K562 (cell line): ENCODE data around the gene MAP3K4. TPM values are rescaled to one million over a fixed set of nuclear protein-coding genes. Genes with fewer than 3 reads are reported as not detected.

Experiments
- ATAC-seq: fragments of 200-7000 bp; cut with Tn5 transposase; 3 replicates; pipeline ENCODE4 v1.9.1; 2020; ENCODE audit warnings: moderate library complexity
- BruUV-seq: library from RNA; stranded (reverse); fragments of 400-500 nt; replicated peaks from 2 replicates; lab custom pipeline; 2021; lab: Mats Ljungman, UMichigan
- CTCF ChIA-PET: fragments of 300-600 bp; formaldehyde crosslinking; extraction: SDS; loops from one replicate; lab custom pipeline; 2021; ENCODE audit warnings: low intra/inter-chr PET ratio; lab: Yijun Ruan, JAX
- POLR2A ChIA-PET: fragments of 300-600, 350-650 bp; sonication (Branson Sonifier 250); formaldehyde crosslinking; extraction: SDS; loops from one replicate; lab custom pipeline; 2021; ENCODE audit warnings: antibody characterized with exemption, inconsistent platforms; lab: Yijun Ruan, JAX
- DNase-seq, 4 experiments: peaks; one replicate each; pipeline versions ENCODE4 v3.0.0 to v3.0.0-alpha.2; 2011 to 2018; ENCODE audit warnings: low spot score in 3 of 4, mixed read lengths in 3 of 4; ENCODE audit errors: extremely low read depth in 1 of 4
- FAIRE-seq: peaks from 2 replicates; lab custom pipeline; 2011; peaks lifted over from hg19 to GRCh38; lab: Jason Lieb, UNC
- H2AFZ ChIP-seq: 2 replicates; pipeline ENCODE4 v1.6.0; 2011; ENCODE audit warnings: low read depth, low read length, control low read depth, inconsistent platforms
- H3K27ac ChIP-seq: fragments of 200-600 bp; 3 replicates; pipeline ENCODE4 v1.8.0; 2011; ENCODE audit warnings: low read depth, mild to moderate bottlenecking, control low read depth, inconsistent platforms, low read length, moderate library complexity, mixed read lengths; ENCODE audit errors: extremely low read depth
- H3K27me3 ChIP-seq, 2 experiments: fragments of 300-600 bp in 1 of 2; 2 replicates in 1 of 2; 3 replicates in 1 of 2; pipeline versions ENCODE4 v1.6.0 to v1.8.0; 2011; ENCODE audit warnings: inconsistent platforms in 2 of 2, low read length in 2 of 2, mild to moderate bottlenecking in 1 of 2, mixed read lengths in 1 of 2, moderate library complexity in 1 of 2; ENCODE audit not compliant: control insufficient read depth in 2 of 2, insufficient read depth in 2 of 2
- H3K36me3 ChIP-seq: fragments of 300-600 bp; 3 replicates; pipeline ENCODE4 v1.8.0; 2011; ENCODE audit warnings: mild to moderate bottlenecking, low read length, inconsistent platforms; ENCODE audit not compliant: control insufficient read depth, insufficient read depth
- H3K4me1 ChIP-seq, 2 experiments: fragments of 200-600 bp in 1 of 2; replicated peaks in 1 of 2; 2 replicates in 1 of 2; 3 replicates in 1 of 2; pipeline versions ENCODE4 v1.5.1 to v1.8.0; 2011; ENCODE audit warnings: inconsistent platforms in 2 of 2, low read length in 2 of 2, mild to moderate bottlenecking in 1 of 2, mixed read lengths in 1 of 2, moderate library complexity in 1 of 2; ENCODE audit not compliant: control insufficient read depth in 2 of 2, insufficient read depth in 2 of 2
- H3K4me2 ChIP-seq: 2 replicates; pipeline ENCODE4 v1.6.1; 2011; ENCODE audit warnings: low read length, control low read depth, inconsistent platforms, mixed read lengths; ENCODE audit not compliant: insufficient read depth
- H3K4me3 ChIP-seq: fragments of 200-600 bp; sonication (generic), shearing (Covaris generic); 2 replicates; pipeline ENCODE4 v1.5.1; 2016; ENCODE audit warnings: control low read depth, inconsistent platforms
- H3K79me2 ChIP-seq: fragments of 200-600 bp; 3 replicates; pipeline ENCODE4 v1.8.0; 2011; ENCODE audit warnings: low read length, inconsistent platforms; ENCODE audit not compliant: control insufficient read depth, insufficient read depth
- H3K9ac ChIP-seq, 2 experiments: 2 replicates each; pipeline versions ENCODE4 v1.6.0 to v1.6.1; 2011; ENCODE audit warnings: low read depth in 2 of 2, low read length in 2 of 2, control low read depth in 1 of 2, inconsistent platforms in 1 of 2, mild to moderate bottlenecking in 1 of 2, mixed read lengths in 1 of 2; ENCODE audit not compliant: insufficient read depth in 1 of 2
- H3K9me1 ChIP-seq: one replicate; pipeline ENCODE4 v1.6.0; 2011; ENCODE audit warnings: inconsistent platforms, mild to moderate bottlenecking, low read length, moderate library complexity; ENCODE audit not compliant: control insufficient read depth, insufficient read depth
- H3K9me3 ChIP-seq: replicated peaks from 2 replicates; pipeline ENCODE4 v1.5.1; 2011; ENCODE audit warnings: low read depth, low read length, inconsistent platforms; ENCODE audit not compliant: control insufficient read depth, insufficient read depth
- H4K20me1 ChIP-seq: replicated peaks from 2 replicates; pipeline ENCODE4 v1.6.1; 2011; ENCODE audit warnings: low read length, inconsistent platforms, mixed read lengths; ENCODE audit not compliant: control insufficient read depth, insufficient read depth
- ARID1B ChIP-seq: fragments of 450-650 bp; IDR thresholded peaks from 2 replicates; pipeline ENCODE4 v1.6.1; 2016; ENCODE audit warnings: antibody characterized with exemption, mild to moderate bottlenecking, inconsistent platforms
- CC2D1A ChIP-seq: fragments of 450-650 bp; IDR thresholded peaks from 2 replicates; pipeline ENCODE4 v1.6.1; 2017; ENCODE audit warnings: mild to moderate bottlenecking
- CTCF ChIP-seq, 3 experiments: IDR thresholded peaks in 2 of 3; conservative IDR thresholded peaks in 1 of 3; 2 replicates each; pipeline ENCODE4 v1.5.1; 2011 to 2012; ENCODE audit warnings: low read length in 3 of 3, mild to moderate bottlenecking in 3 of 3, control low read depth in 2 of 3, improper control_type of control experiment in 1 of 3, inconsistent platforms in 1 of 3, low read depth in 1 of 3, mixed read lengths in 1 of 3, moderate library complexity in 1 of 3; ENCODE audit not compliant: insufficient read depth in 2 of 3
- GATA2 ChIP-seq: sonication (generic); formaldehyde crosslinking; IDR thresholded peaks from 2 replicates; pipeline ENCODE4 v1.4.0; 2020; ENCODE audit warnings: mild to moderate bottlenecking, missing genetic modification reagents
- GATAD2A ChIP-seq: fragments of 450-650 bp; IDR thresholded peaks from 2 replicates; pipeline ENCODE4 v1.6.1; 2017
- MTA2 ChIP-seq: fragments of 450-650 bp; IDR thresholded peaks from 2 replicates; pipeline ENCODE4 v1.6.1; 2016; ENCODE audit warnings: low read depth
- NFATC3 ChIP-seq: fragments of 450-650 bp; IDR thresholded peaks from 2 replicates; pipeline ENCODE4 v1.6.1; 2017; ENCODE audit warnings: mild to moderate bottlenecking
- NR4A1 ChIP-seq, 2 experiments: fragments of 250-450 bp in 1 of 2; fragments of 450-650 bp in 1 of 2; sonication (Bioruptor Pico) in 1 of 2; IDR thresholded peaks; 2 replicates each; pipeline versions ENCODE4 v1.4.0 to v1.6.1; 2016 to 2020; ENCODE audit warnings: mild to moderate bottlenecking in 2 of 2, missing compliant biosample characterization in 1 of 2, missing genetic modification characterization in 1 of 2, moderate library complexity in 1 of 2
- SRSF7 ChIP-seq: fragments of 200-400 bp; formaldehyde crosslinking; optimal IDR thresholded peaks from 2 replicates; pipeline ENCODE3; 2017; ENCODE audit warnings: mild to moderate bottlenecking, low read depth, low read length
- STAT5A ChIP-seq: IDR thresholded peaks from 2 replicates; pipeline ENCODE4 v1.6.1; 2012; ENCODE audit warnings: low read length, inconsistent platforms, borderline replicate concordance
- STAT5B ChIP-seq: fragments of 250-450 bp; sonication (Bioruptor Pico); IDR thresholded peaks from 2 replicates; pipeline ENCODE4 v1.8.0; 2021; ENCODE audit warnings: mild to moderate bottlenecking, inconsistent platforms
- ZC3H8 ChIP-seq: fragments of 450-650 bp; IDR thresholded peaks from 2 replicates; pipeline ENCODE4 v1.6.1; 2017
- ZNF347 ChIP-seq: fragments of 450-650 bp; formaldehyde crosslinking; IDR thresholded peaks from 2 replicates; pipeline ENCODE4 v1.4.0; 2020; ENCODE audit warnings: low read depth, mild to moderate bottlenecking, moderate library complexity
- WGBS: fragments of 100-300 bp; shearing (Covaris generic); methylation state at CpG from one replicate; pipeline ENCODE4 v1.1.6; 2016; ENCODE audit warnings: low coverage, mixed read lengths; ENCODE audit not compliant: insufficient coverage; ENCODE audit errors: missing lambda C conversion rate; 5-methylcytosine and 5-hydroxymethylcytosine counted together
- in situ Hi-C: fragments of 300-500 bp; cut with MboI; formaldehyde crosslinking; loops from 4 replicates; pipeline ENCODE4 v1.15.0; 2018; ENCODE audit warnings: inconsistent platforms, mixed read lengths
- intact Hi-C: fragments of 100-400 bp; cut with micrococcal nuclease; formaldehyde crosslinking; loops from 2 replicates; pipeline ENCODE4 v1.14.2; 2022
- polyA plus RNA-seq, 8 experiments: library from polyadenylated mRNA; depleted of rRNA in 4 of 8; stranded (reverse) in 5 of 8; unstranded in 3 of 8; fragments of >200 nt; fragmentation: Nextera tagmentation in 2 of 8; fragmentation: Illumina TruSeq in 1 of 8; extraction: Ambion mirVana in 2 of 8; extraction: Trizol in 1 of 8; gene quantifications; 2 replicates each; pipeline versions ENCODE4 v1.2.1 to v1.2.3, GENCODE V29; 2011 to 2014; ENCODE audit warnings: inconsistent platforms in 1 of 8, missing spikeins in 1 of 8
- total RNA-seq, 7 experiments: library from RNA; depleted of rRNA in 6 of 7; stranded (reverse); fragments of >200 nt in 6 of 7; fragmentation: Illumina TruSeq in 2 of 7; extraction: Trizol in 2 of 7; gene quantifications; 2 replicates each; pipeline versions ENCODE4 v1.2.1 to v1.2.3, GENCODE V29; 2011 to 2021; ENCODE audit warnings: low replicate concordance in 1 of 7
- TF ChIP-seq, protein P1 (sequence below), 2 experiments: fragments of 450-650 bp; IDR thresholded peaks; 2 replicates each; pipeline ENCODE4 v1.6.1; 2016
- TF ChIP-seq, protein P2 (sequence below): sonication (generic); formaldehyde crosslinking; IDR thresholded peaks from 2 replicates; pipeline ENCODE4 v1.8.1; 2023; ENCODE audit warnings: mild to moderate bottlenecking, missing genetic modification reagents
- TF ChIP-seq, protein P3 (sequence below): fragments of 450-650 bp; IDR thresholded peaks from 2 replicates; pipeline ENCODE4 v1.6.1; 2018; ENCODE audit warnings: mild to moderate bottlenecking, low read depth; ENCODE audit not compliant: partially characterized antibody

MAP3K4 gene
- total and polyA plus RNA-seq, 9 of the 15 experiments (the other 6 are each of a cell fraction or from before 2014, with no cell fraction given), result 21.0 to 77.2 (median 48.9) TPM

DNA sequence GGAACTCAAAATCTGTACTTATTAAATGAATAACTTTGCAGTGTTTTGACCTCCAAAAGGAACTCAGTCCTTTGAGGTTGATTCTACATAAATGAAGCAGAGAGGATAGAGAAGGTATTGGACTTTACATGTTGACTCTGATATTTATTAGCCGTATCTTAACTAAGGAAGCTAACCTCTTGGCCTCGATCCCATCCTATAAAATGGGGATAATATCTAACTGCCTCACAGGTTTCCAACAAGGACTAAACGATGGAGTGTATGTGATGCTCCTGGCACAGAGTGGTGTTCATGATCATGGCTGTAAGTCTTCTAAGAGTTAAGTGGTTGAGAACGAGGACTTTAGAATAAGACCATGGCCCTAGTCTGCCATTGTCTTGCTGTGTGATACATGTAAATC lies 24.2 kb upstream of the MAP3K4 start:
- ATAC-seq, result no peak
- no TSS peak for BruUV-seq
- TF ChIP-seq ZC3H8, result no peak
- TF ChIP-seq, protein P1, sequence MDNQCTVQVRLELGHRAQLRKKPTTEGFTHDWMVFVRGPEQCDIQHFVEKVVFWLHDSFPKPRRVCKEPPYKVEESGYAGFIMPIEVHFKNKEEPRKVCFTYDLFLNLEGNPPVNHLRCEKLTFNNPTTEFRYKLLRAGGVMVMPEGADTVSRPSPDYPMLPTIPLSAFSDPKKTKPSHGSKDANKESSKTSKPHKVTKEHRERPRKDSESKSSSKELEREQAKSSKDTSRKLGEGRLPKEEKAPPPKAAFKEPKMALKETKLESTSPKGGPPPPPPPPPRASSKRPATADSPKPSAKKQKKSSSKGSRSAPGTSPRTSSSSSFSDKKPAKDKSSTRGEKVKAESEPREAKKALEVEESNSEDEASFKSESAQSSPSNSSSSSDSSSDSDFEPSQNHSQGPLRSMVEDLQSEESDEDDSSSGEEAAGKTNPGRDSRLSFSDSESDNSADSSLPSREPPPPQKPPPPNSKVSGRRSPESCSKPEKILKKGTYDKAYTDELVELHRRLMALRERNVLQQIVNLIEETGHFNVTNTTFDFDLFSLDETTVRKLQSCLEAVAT (IDR thresholded peaks at IDR 0.05), result no peak
- TF ChIP-seq, protein P2, sequence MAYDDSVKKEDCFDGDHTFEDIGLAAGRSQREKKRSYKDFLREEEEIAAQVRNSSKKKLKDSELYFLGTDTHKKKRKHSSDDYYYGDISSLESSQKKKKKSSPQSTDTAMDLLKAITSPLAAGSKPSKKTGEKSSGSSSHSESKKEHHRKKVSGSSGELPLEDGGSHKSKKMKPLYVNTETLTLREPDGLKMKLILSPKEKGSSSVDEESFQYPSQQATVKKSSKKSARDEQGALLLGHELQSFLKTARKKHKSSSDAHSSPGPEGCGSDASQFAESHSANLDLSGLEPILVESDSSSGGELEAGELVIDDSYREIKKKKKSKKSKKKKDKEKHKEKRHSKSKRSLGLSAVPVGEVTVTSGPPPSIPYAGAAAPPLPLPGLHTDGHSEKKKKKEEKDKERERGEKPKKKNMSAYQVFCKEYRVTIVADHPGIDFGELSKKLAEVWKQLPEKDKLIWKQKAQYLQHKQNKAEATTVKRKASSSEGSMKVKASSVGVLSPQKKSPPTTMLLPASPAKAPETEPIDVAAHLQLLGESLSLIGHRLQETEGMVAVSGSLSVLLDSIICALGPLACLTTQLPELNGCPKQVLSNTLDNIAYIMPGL (CRISPR knock-in tag), result no peak
- no peak for TF ChIP-seq STAT5B
- TF ChIP-seq ARID1B, result no peak
- TF ChIP-seq CC2D1A, result no peak
- TF ChIP-seq NR4A1 (CRISPR knock-in tag; IDR thresholded peaks at IDR 0.05), result no peak
- TF ChIP-seq NR4A1 (tag; IDR thresholded peaks at IDR 0.05), result no peak
- TF ChIP-seq GATAD2A, result no peak
- no peak for TF ChIP-seq STAT5A
- TF ChIP-seq, protein P3, sequence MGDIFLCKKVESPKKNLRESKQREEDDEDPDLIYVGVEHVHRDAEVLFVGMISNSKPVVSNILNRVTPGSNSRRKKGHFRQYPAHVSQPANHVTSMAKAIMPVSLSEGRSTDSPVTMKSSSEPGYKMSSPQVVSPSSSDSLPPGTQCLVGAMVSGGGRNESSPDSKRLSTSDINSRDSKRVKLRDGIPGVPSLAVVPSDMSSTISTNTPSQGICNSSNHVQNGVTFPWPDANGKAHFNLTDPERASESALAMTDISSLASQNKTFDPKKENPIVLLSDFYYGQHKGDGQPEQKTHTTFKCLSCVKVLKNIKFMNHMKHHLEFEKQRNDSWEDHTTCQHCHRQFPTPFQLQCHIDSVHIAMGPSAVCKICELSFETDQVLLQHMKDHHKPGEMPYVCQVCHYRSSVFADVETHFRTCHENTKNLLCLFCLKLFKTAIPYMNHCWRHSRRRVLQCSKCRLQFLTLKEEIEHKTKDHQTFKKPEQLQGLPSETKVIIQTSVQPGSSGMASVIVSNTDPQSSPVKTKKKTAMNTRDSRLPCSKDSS, result no peak
- TF ChIP-seq NFATC3, result no peak
- TF ChIP-seq MTA2, result no peak
- no peak for TF ChIP-seq CTCF (IDR thresholded peaks at IDR 0.05 in 2 of 3, conservative IDR thresholded peaks at IDR 0.05 in 1 of 3; ENCODE audit: insufficient read depth in 2 of 3, low read depth in 1 of 3, low read length in 3 of 3)
- no peak for TF ChIP-seq GATA2 (CRISPR knock-in tag)
- no peak for TF ChIP-seq ZNF347 (CRISPR knock-in tag)
- no peak for TF ChIP-seq SRSF7
- H3K36me3 ChIP-seq, result no peaks in the 10 kb centered on the region
- no peak overlapping the region for H3K4me2 ChIP-seq
- in situ Hi-C loops, result no loop called here
- no peaks in the 10 kb centered on the region for H3K79me2 ChIP-seq
- FAIRE-seq, result no peak
- ChIA-PET POLR2A (interaction anchor here (1.0 kb wide), 1 partner anchor 131 kb away, joined by 4 read pairs; no protein-coding TSS in a partner anchor), CTCF (no interaction called here)
- H3K4me3 ChIP-seq, result no peak overlapping the region
- no peak overlapping the region for H3K27ac ChIP-seq
- H3K9me1 ChIP-seq, result no peaks in the 10 kb centered on the region
- no peak for DNase-seq
- intact Hi-C loops, result no loop called here
- H3K4me1 ChIP-seq, result peaks cover 0 to under 1% of the 10 kb centered on the region in 2 experiments; a peak in 1 of 5 replicates
- 0 out of 5 replicates have a peak, but pooled peaks cover 0 to 8% of the 10 kb centered on the region in 2 experiments for H3K27me3 ChIP-seq
- no peaks in the 10 kb centered on the region for H3K9me3 ChIP-seq
- 19% methylated on average over 4 of the region's 4 CpGs for WGBS
- H3K9ac ChIP-seq, result no peak overlapping the region
- no peak overlapping the region for H2AFZ ChIP-seq
- no peaks in the 10 kb centered on the region for H4K20me1 ChIP-seq
